Measurements from ENCODE around the gene RAP1A. TPM values are rescaled to one million over a fixed set of nuclear protein-coding genes. Genes with fewer than 3 reads are reported as not detected.

RAP1A gene
- total RNA-seq, 1 experiment from 2014 or later: 19.0 TPM

GRCh38 chr1:111704240-111704639 lies 84.7 kb downstream of the RAP1A start:
- ChIA-PET CTCF (interaction anchor here (0.9 kb wide), 1 partner anchor 222 kb away, joined by 3 read pairs; no protein-coding TSS in a partner anchor), POLR2A (ENCODE audit: unreplicated experiment) (no interaction called here)
- Histone ChIP-seq H3K27me3 (ENCODE audit: low read length) (no peaks in the 10 kb centered on the region), H3K4me3 (ENCODE audit: low read length) (no peak overlapping the region), H3K36me3 (ENCODE audit: low read depth, low read length) (peaks cover 6% of the 10 kb centered on the region; the same call in 1 of the 2 replicates), H3K4me2 (ENCODE audit: low read length) (no peak overlapping the region), H3K9me2 (replicated peaks; ENCODE audit: low read length) (no peaks in the 10 kb centered on the region), H3K4me1 (ENCODE audit: insufficient read depth, low read length) (peaks cover 16% of the 10 kb centered on the region), H3F3A (ENCODE audit: low read length, unreplicated experiment) (no peaks in the 10 kb centered on the region), H3K79me2 (ENCODE audit: low read length) (no peaks in the 10 kb centered on the region), H3K9me3 (ENCODE audit: low read length) (no peaks in the 10 kb centered on the region), H2AFZ (ENCODE audit: low read length) (no peak overlapping the region), H3K27ac (ENCODE audit: low read length) (no peak overlapping the region), H4K20me1 (ENCODE audit: low read length) (no peaks in the 10 kb centered on the region), H3K9ac (ENCODE audit: low read length) (no peak overlapping the region)
- BruUV-seq (replicated peaks): no TSS peak
- TF ChIP-seq CTCF (conservative IDR thresholded peaks at IDR 0.05; ENCODE audit: low read depth, low read length) (no peak), EZH2 (IDR thresholded peaks at IDR 0.05; ENCODE audit: low read length, unreplicated experiment) (no peak), EZH2phosphoT487 (IDR thresholded peaks at IDR 0.05; ENCODE audit: borderline replicate concordance, low read length) (no peak)
- DNase-seq (no peak), ATAC-seq (peak; percentile 25)
- intact Hi-C loops (cut with micrococcal nuclease): loop anchor here (2.0 kb wide), 1 partner anchor 195 kb away; no protein-coding TSS in a partner anchor

- ChIA-PET POLR2A (ENCODE audit: unreplicated experiment) (no interaction called here), CTCF (interaction anchor here (0.6 kb wide), 1 partner anchor 10 kb away, joined by 3 read pairs; no protein-coding TSS in a partner anchor)
- Histone ChIP-seq H3F3A (ENCODE audit: low read length, unreplicated experiment) (no peaks in the 10 kb centered on the region), H2AFZ (ENCODE audit: low read length) (no peak overlapping the region), H4K20me1 (ENCODE audit: low read length) (no peaks in the 10 kb centered on the region), H3K9me2 (replicated peaks; ENCODE audit: low read length) (no peaks in the 10 kb centered on the region), H3K9ac (ENCODE audit: low read length) (no peak overlapping the region), H3K4me3 (ENCODE audit: low read length) (no peak overlapping the region), H3K36me3 (ENCODE audit: low read depth, low read length) (peaks cover 6% of the 10 kb centered on the region; the same call in 1 of the 2 replicates), H3K79me2 (ENCODE audit: low read length) (no peaks in the 10 kb centered on the region), H3K4me1 (ENCODE audit: insufficient read depth, low read length) (peaks cover 16% of the 10 kb centered on the region), H3K4me2 (ENCODE audit: low read length) (no peak overlapping the region), H3K9me3 (ENCODE audit: low read length) (no peaks in the 10 kb centered on the region), H3K27me3 (ENCODE audit: low read length) (no peaks in the 10 kb centered on the region), H3K27ac (ENCODE audit: low read length) (no peak overlapping the region)
- TF ChIP-seq EZH2phosphoT487 (IDR thresholded peaks at IDR 0.05; ENCODE audit: borderline replicate concordance, low read length): no peak
- TF ChIP-seq CTCF (conservative IDR thresholded peaks at IDR 0.05; ENCODE audit: low read depth, low read length): no peak
- no peak for TF ChIP-seq EZH2 (IDR thresholded peaks at IDR 0.05; ENCODE audit: low read length, unreplicated experiment)
- DNase-seq (peak; percentile 66), ATAC-seq (peak; percentile 94)
- BruUV-seq (replicated peaks): no TSS peak
- intact Hi-C loops (cut with micrococcal nuclease): loop anchor here (2.0 kb wide), 1 partner anchor 196 kb away; no protein-coding TSS in a partner anchor
Observed at GRCh38 chr1:111704776-111705175, 85.2 kb downstream of the RAP1A start.

- no peaks in the 10 kb centered on the region for H3K9me2 ChIP-seq (replicated peaks; ENCODE audit: low read length)
- 0 out of 2 replicates have a peak, but pooled peaks cover 3% of the 10 kb centered on the region for H3K36me3 ChIP-seq (ENCODE audit: low read depth, low read length)
- H3K9ac ChIP-seq (ENCODE audit: low read length): no peak overlapping the region
- H4K20me1 ChIP-seq (ENCODE audit: low read length): no peaks in the 10 kb centered on the region
- H3K79me2 ChIP-seq (ENCODE audit: low read length): no peaks in the 10 kb centered on the region
- intact Hi-C loops (cut with micrococcal nuclease): loop anchor here (2.0 kb wide), 1 partner anchor 197 kb away; no protein-coding TSS in a partner anchor
- H3K4me2 ChIP-seq (ENCODE audit: low read length): no peak overlapping the region
- ChIA-PET POLR2A (ENCODE audit: unreplicated experiment) (no interaction called here), CTCF (no interaction called here)
- H3K27me3 ChIP-seq (ENCODE audit: low read length): no peaks in the 10 kb centered on the region
- DNase-seq (no peak), ATAC-seq (no peak)
- no peaks in the 10 kb centered on the region for H3K9me3 ChIP-seq (ENCODE audit: low read length)
- no peak overlapping the region for H2AFZ ChIP-seq (ENCODE audit: low read length)
- BruUV-seq (replicated peaks): no TSS peak
- no peak overlapping the region for H3K4me3 ChIP-seq (ENCODE audit: low read length)
- TF ChIP-seq EZH2phosphoT487 (IDR thresholded peaks at IDR 0.05; ENCODE audit: borderline replicate concordance, low read length) (no peak), EZH2 (IDR thresholded peaks at IDR 0.05; ENCODE audit: low read length, unreplicated experiment) (no peak), CTCF (conservative IDR thresholded peaks at IDR 0.05; ENCODE audit: low read depth, low read length) (no peak)
- peaks cover 16% of the 10 kb centered on the region for H3K4me1 ChIP-seq (ENCODE audit: insufficient read depth, low read length)
- no peak overlapping the region for H3K27ac ChIP-seq (ENCODE audit: low read length)
- H3F3A ChIP-seq (ENCODE audit: low read length, unreplicated experiment): no peaks in the 10 kb centered on the region
Observed at GRCh38 chr1:111705841-111706240, 86.3 kb downstream of the RAP1A start.

Measured in PC-3 (cell line).